WERI-Rb-1 (cell line): Measurements from ENCODE around the gene NAIF1.
A peak's percentile ranks its signal among the peaks of the same experiment; 100 is the strongest.

Experiments
- DNase-seq: peaks from one replicate; pipeline ENCODE4 v3.0.0-alpha.2; 2020
- H3K27ac ChIP-seq: fragments of 250-450 bp; sonication (Bioruptor Pico); 2 replicates; pipeline ENCODE4 v1.5.1; 2020; ENCODE audit warnings: mild to moderate bottlenecking, moderate library complexity
- H3K27me3 ChIP-seq: fragments of 250-450 bp; sonication (Bioruptor Pico); 2 replicates; pipeline ENCODE4 v1.5.1; 2021; ENCODE audit warnings: mild to moderate bottlenecking, low read depth, moderate library complexity; ENCODE audit not compliant: insufficient read depth, severe bottlenecking
- H3K36me3 ChIP-seq: fragments of 250-450 bp; sonication (Bioruptor Pico); 2 replicates; pipeline ENCODE4 v1.5.1; 2020; ENCODE audit warnings: mild to moderate bottlenecking, moderate library complexity
- H3K4me3 ChIP-seq: 2 replicates; pipeline ENCODE4 v1.5.1; 2011; ENCODE audit warnings: low read depth, mild to moderate bottlenecking, control low read depth, low read length
- H3K9me3 ChIP-seq: fragments of 250-450 bp; sonication (Bioruptor Pico); 2 replicates; pipeline ENCODE4 v1.5.1; 2021; ENCODE audit warnings: mild to moderate bottlenecking, moderate library complexity; ENCODE audit not compliant: severe bottlenecking
- CTCF ChIP-seq: IDR thresholded peaks from 2 replicates; pipeline ENCODE4 v1.5.1; 2011; ENCODE audit warnings: low read depth, mild to moderate bottlenecking, control low read depth, inconsistent platforms, low read length

Gene NAIF1

DNA sequence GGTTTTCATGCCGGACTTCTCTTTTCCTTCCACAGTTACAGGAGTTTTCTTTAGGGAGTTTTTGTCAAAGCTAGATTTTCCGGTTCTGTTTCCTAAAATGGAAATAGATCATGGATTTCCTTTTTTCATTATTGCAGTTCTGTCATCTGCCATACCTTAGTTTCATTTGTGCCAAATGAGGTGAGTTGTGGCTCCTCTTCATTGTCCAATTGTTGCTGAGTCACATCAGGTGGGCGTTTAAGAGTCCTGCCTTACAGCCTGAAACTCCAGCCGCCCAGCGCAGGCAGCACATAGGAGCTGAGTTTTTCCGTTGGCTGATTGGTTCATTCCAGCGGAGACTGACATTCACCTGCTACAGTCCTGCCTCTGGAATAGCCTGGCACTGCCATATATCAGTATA, 15.0 kb upstream of the NAIF1 start:
- Histone ChIP-seq H3K27me3 (no peaks in the 10 kb centered on the region), H3K27ac (no peak overlapping the region), H3K4me3 (no peak overlapping the region), H3K36me3 (peaks cover 29% of the 10 kb centered on the region), H3K9me3 (no peaks in the 10 kb centered on the region)
- no peak for DNase-seq
- no peak for TF ChIP-seq CTCF

GRCh38 chr9:128081056-128081455, 13.9 kb upstream of the NAIF1 start:
- Histone ChIP-seq H3K27ac (peak overlapping the region; percentile 45), H3K9me3 (no peaks in the 10 kb centered on the region), H3K4me3 (no peak overlapping the region)

DNA sequence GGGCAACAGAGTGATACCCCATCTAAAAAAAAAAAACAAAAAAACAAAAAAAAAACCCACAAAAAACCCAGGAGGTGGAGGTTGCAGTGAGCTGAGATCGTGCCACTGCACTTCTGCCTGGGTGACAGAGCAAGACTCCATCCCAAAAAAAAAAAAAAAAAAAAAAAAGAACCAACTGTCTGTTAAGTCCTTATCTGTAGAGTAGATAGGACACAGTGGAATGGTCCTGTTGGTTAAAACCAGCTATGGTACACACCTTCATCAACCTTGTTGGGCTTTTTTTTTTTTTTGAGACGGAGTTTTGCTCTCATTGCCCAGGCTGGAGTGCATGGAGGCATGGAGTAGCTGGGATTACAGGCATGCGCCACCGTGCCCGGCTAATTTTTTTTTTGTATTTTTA, 13.1 kb upstream of the NAIF1 start:
- H3K9me3 ChIP-seq: no peaks in the 10 kb centered on the region
- H3K27ac ChIP-seq: no peak overlapping the region
- H3K27me3 ChIP-seq: no peaks in the 10 kb centered on the region
- H3K36me3 ChIP-seq: peaks cover 27% of the 10 kb centered on the region
- no peak for TF ChIP-seq CTCF
- H3K4me3 ChIP-seq: no peak overlapping the region
- DNase-seq: no peak

More at GRCh38 chr9:128081056-128081455, 13.9 kb upstream of the NAIF1 start:
- DNase-seq: peak; percentile 55
- TF ChIP-seq CTCF: no peak
- no peaks in the 10 kb centered on the region for H3K27me3 ChIP-seq
- peaks cover 30% of the 10 kb centered on the region for H3K36me3 ChIP-seq

- Histone ChIP-seq H3K9me3 (no peaks in the 10 kb centered on the region), H3K36me3 (peaks cover 33% of the 10 kb centered on the region), H3K4me3 (no peak overlapping the region), H3K27me3 (no peaks in the 10 kb centered on the region), H3K27ac (peak overlapping the region; percentile 12; the same call in 1 of the 2 replicates)
- TF ChIP-seq CTCF: no peak
- no peak for DNase-seq
Measured at GRCh38 chr9:128078504-128079434, 11.6 kb upstream of the NAIF1 start.

DNA sequence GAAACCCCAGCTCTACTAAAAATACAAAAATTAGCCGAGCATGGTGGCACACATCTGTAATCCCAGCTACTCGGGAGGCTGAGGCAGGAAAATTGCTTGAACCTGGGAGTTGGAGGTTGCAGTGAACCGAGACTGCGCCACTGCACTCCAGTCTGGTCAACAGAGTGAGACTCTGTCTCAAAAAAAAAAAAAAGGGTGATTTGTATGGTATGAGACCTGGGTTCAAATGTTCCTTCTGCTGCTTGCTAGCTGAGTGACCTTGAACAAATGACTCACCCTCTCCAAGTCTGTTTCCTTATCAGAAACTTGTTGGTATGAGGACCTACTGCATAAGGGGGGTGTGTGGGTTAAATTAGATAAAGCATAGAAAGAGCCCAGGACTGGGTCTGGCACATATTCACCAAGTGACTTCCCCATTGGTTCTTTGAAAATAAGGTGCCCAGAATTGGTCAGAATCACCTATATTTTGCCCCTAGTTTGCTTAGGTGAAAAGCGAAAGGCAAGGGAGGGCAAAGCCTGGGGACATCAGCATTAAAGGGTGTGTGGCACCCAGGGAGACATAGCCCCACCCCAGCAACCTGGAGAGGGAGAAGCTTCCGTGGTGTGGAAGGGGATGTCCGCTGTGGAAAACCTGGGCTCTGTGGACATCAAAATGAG, 10.9 kb upstream of the NAIF1 start:
- H3K27ac ChIP-seq: no peak overlapping the region
- peaks cover 34% of the 10 kb centered on the region for H3K36me3 ChIP-seq
- no peak for TF ChIP-seq CTCF
- H3K4me3 ChIP-seq: no peak overlapping the region
- no peaks in the 10 kb centered on the region for H3K9me3 ChIP-seq
- no peak for DNase-seq
- H3K27me3 ChIP-seq: no peaks in the 10 kb centered on the region
